ENCODE measurements around the gene CPNE5.

- TF ChIP-seq POLR2AphosphoS5 (IDR thresholded peaks at IDR 0.05; ENCODE audit: insufficient read depth in 1 of 2, low read depth in 1 of 2) (no peak), POLR2A (IDR thresholded peaks at IDR 0.05) (no peak)
Observed at GRCh38 chr6:36762123-36762522, 77.1 kb downstream of the CPNE5 start.

Measured in vagina (tissue), 2 donors.